Colonic mucosa (tissue), 4 donors: ENCODE results near the gene JCHAIN. TPM values are rescaled to one million over a fixed set of nuclear protein-coding genes. Genes with fewer than 3 reads are reported as not detected.
A peak's percentile ranks its signal among the peaks of the same experiment; 100 is the strongest.

ENCODE experiments used
- DNase-seq: peaks from one replicate; pipeline ENCODE4 v3.0.0-alpha.2; 2020
- H3K27ac ChIP-seq: fragments of 200-600 bp; one replicate; pipeline ENCODE4 v1.8.0; 2021
- H3K27me3 ChIP-seq: fragments of 200-600 bp; one replicate; pipeline ENCODE4 v1.8.0; 2021
- H3K36me3 ChIP-seq: fragments of 200-600 bp; one replicate; pipeline ENCODE4 v1.8.0; 2021
- H3K4me1 ChIP-seq: fragments of 200-600 bp; one replicate; pipeline ENCODE4 v1.8.0; 2021; ENCODE audit warnings: mild to moderate bottlenecking
- H3K4me3 ChIP-seq: fragments of 200-600 bp; one replicate; pipeline ENCODE4 v1.8.0; 2021
- H3K9ac ChIP-seq, 2 donors: one replicate each; pipeline ENCODE4 v1.7.0; 2013; ENCODE audit warnings: control low read depth in 2 of 2, low read depth in 2 of 2, low read length in 2 of 2
- H3K9me3 ChIP-seq: fragments of 200-600 bp; one replicate; pipeline ENCODE4 v1.8.0; 2021
- CTCF ChIP-seq: fragments of 200-600 bp; IDR thresholded peaks from one replicate; pipeline ENCODE4 v1.8.0; 2022; ENCODE audit warnings: antibody characterized with exemption, mild to moderate bottlenecking
- intact Hi-C: fragments of 100-400 bp; cut with DNase I; formaldehyde crosslinking; loops from one replicate; pipeline ENCODE4 v1.14.1; 2022
- total RNA-seq, 2 donors: library from RNA; stranded (reverse); fragmentation: NEBNext Ultra II Directional in 1 of 2; extraction: Animal tissue kit (Norgen Biotek cat#: 25700) in 1 of 2; gene quantifications; one replicate each; pipeline ENCODE4 v1.2.1, GENCODE V29; 2021
- donor health status: healthy.
- donor health status: DM: no; HTN: no; CAD: no.
- donor health status: DM: no; HTN: no; CAD: no.

The JCHAIN gene
- total RNA-seq, 2 donors from 2014 or later = 392 to 396 TPM

GRCh38 chr4:70614184-70614555 is 52.1 kb downstream of the JCHAIN start:
- no peaks in the 10 kb centered on the region for H3K4me1 ChIP-seq
- peak overlapping the region in 1 of 2 donors; percentile 35 for H3K9ac ChIP-seq
- intact Hi-C loops = no loop called here
- H3K27ac ChIP-seq = peak overlapping the region; percentile 31
- no peak overlapping the region for H3K4me3 ChIP-seq
- TF ChIP-seq CTCF = no peak
- no peaks in the 10 kb centered on the region for H3K9me3 ChIP-seq
- no peaks in the 10 kb centered on the region for H3K27me3 ChIP-seq
- DNase-seq = no peak
- H3K36me3 ChIP-seq = no peaks in the 10 kb centered on the region

GRCh38 chr4:70613306-70614183 is 52.8 kb downstream of the JCHAIN start:
- Histone ChIP-seq H3K36me3 (no peaks in the 10 kb centered on the region), H3K4me3 (no peak overlapping the region), H3K27ac (peak overlapping the region; percentile 31), H3K9me3 (no peaks in the 10 kb centered on the region), H3K9ac (peak overlapping the region in 1 of 2 donors; percentile 41), H3K4me1 (no peaks in the 10 kb centered on the region), H3K27me3 (no peaks in the 10 kb centered on the region)
- intact Hi-C loops = no loop called here
- no peak for TF ChIP-seq CTCF
- DNase-seq = no peak

GRCh38 chr4:70608324-70608723 is 58.0 kb downstream of the JCHAIN start:
- Histone ChIP-seq H3K4me3 (no peak overlapping the region), H3K36me3 (no peaks in the 10 kb centered on the region), H3K27ac (no peak overlapping the region), H3K4me1 (no peaks in the 10 kb centered on the region), H3K9me3 (no peaks in the 10 kb centered on the region), H3K9ac (no peak overlapping the region), H3K27me3 (no peaks in the 10 kb centered on the region)
- DNase-seq = no peak
- intact Hi-C loops = no loop called here
- TF ChIP-seq CTCF = no peak

GRCh38 chr4:70607334-70607853 is 58.9 kb downstream of the JCHAIN start:
- intact Hi-C loops = no loop called here
- DNase-seq = no peak
- no peaks in the 10 kb centered on the region for H3K9me3 ChIP-seq
- no peak for TF ChIP-seq CTCF
- H3K27me3 ChIP-seq = no peaks in the 10 kb centered on the region
- no peak overlapping the region for H3K9ac ChIP-seq
- H3K27ac ChIP-seq = no peak overlapping the region
- no peaks in the 10 kb centered on the region for H3K4me1 ChIP-seq
- H3K4me3 ChIP-seq = no peak overlapping the region
- H3K36me3 ChIP-seq = no peaks in the 10 kb centered on the region

GRCh38 chr4:70606459-70606858 is 59.8 kb downstream of the JCHAIN start:
- Histone ChIP-seq H3K9me3 (no peaks in the 10 kb centered on the region), H3K27ac (no peak overlapping the region), H3K9ac (no peak overlapping the region), H3K27me3 (no peaks in the 10 kb centered on the region), H3K4me3 (no peak overlapping the region), H3K4me1 (no peaks in the 10 kb centered on the region), H3K36me3 (no peaks in the 10 kb centered on the region)
- intact Hi-C loops = no loop called here
- no peak for DNase-seq
- TF ChIP-seq CTCF = no peak

Other genes starting within 250 kb of the JCHAIN start
- not detected for gene MUC7, start 194.3 kb downstream of the JCHAIN start, total RNA-seq
- gene AMTN, start 147.9 kb downstream of the JCHAIN start, total RNA-seq = not detected
- gene AMBN, start 74.3 kb downstream of the JCHAIN start, total RNA-seq = not detected
- not detected for gene ENAM, start 37.8 kb downstream of the JCHAIN start, total RNA-seq
- 10 to 100 TPM; 20.0 to 22.8 TPM for gene UTP3, start 22.0 kb upstream of the JCHAIN start, total RNA-seq
- gene RUFY3, start 55.5 kb upstream of the JCHAIN start, total RNA-seq = 10 to 100 TPM; 28.8 to 29.4 TPM
- 100 to 1,000 TPM in 1 of 2 donors, 10 to 100 TPM in 1; 91.0 to 108 TPM for gene GRSF1, start 173.4 kb upstream of the JCHAIN start, total RNA-seq
- gene MOB1B, start 235.9 kb upstream of the JCHAIN start, total RNA-seq = 10 to 100 TPM; 11.0 to 15.6 TPM